HG03439 (cell line): ENCODE data around the gene INSYN2A.

Experiments
- ATAC-seq: cut with Tn5 transposase; IDR thresholded peaks from one replicate; pipeline ENCODE4 v1.9.1; 2021; ENCODE audit warnings: mild to moderate bottlenecking, moderate library complexity; ENCODE audit not compliant: unreplicated experiment

The INSYN2A gene

GRCh38 chr10:127195571-127196281, 665 bp downstream of the INSYN2A start:
- ATAC-seq, result no peak

GRCh38 chr10:127195041-127195506, 1.3 kb downstream of the INSYN2A start:
- no peak for ATAC-seq

- no peak for ATAC-seq
Measured at GRCh38 chr10:127194599-127194998, 1.8 kb downstream of the INSYN2A start.

GRCh38 chr10:127194111-127194510, 2.3 kb downstream of the INSYN2A start:
- no peak for ATAC-seq

GRCh38 chr10:127193125-127193524, 3.3 kb downstream of the INSYN2A start:
- ATAC-seq, result no peak

- ATAC-seq, result no peak
Measured at GRCh38 chr10:127190427-127190826, 6.0 kb downstream of the INSYN2A start.

- no peak for ATAC-seq
Measured at GRCh38 chr10:127189226-127189625, 7.2 kb downstream of the INSYN2A start.

GRCh38 chr10:127186813-127187212, 9.6 kb downstream of the INSYN2A start:
- no peak for ATAC-seq

GRCh38 chr10:127184582-127184981, 11.8 kb downstream of the INSYN2A start:
- ATAC-seq, result no peak

GRCh38 chr10:127182161-127182560, 14.2 kb downstream of the INSYN2A start:
- ATAC-seq, result no peak

GRCh38 chr10:127179612-127180250, 16.7 kb downstream of the INSYN2A start:
- ATAC-seq, result no peak

- ATAC-seq, result no peak
Measured at GRCh38 chr10:127176649-127177048, 19.7 kb downstream of the INSYN2A start.

GRCh38 chr10:127175357-127176110, 20.9 kb downstream of the INSYN2A start:
- ATAC-seq, result no peak

GRCh38 chr10:127174866-127175265, 21.5 kb downstream of the INSYN2A start:
- ATAC-seq, result no peak

- ATAC-seq, result no peak
Measured at GRCh38 chr10:127168261-127168660, 28.1 kb downstream of the INSYN2A start.

- ATAC-seq, result no peak
Measured at GRCh38 chr10:127162841-127163240, 33.5 kb downstream of the INSYN2A start.

GRCh38 chr10:127161482-127161881, 34.9 kb downstream of the INSYN2A start:
- no peak for ATAC-seq

- ATAC-seq, result no peak
Measured at GRCh38 chr10:127159648-127160245, 36.6 kb downstream of the INSYN2A start.

- no peak for ATAC-seq
Measured at GRCh38 chr10:127158662-127159061, 37.7 kb downstream of the INSYN2A start.

- no peak for ATAC-seq
Measured at GRCh38 chr10:127157506-127158200, 38.7 kb downstream of the INSYN2A start.

GRCh38 chr10:127157089-127157488, 39.3 kb downstream of the INSYN2A start:
- no peak for ATAC-seq
